K562 (cell line): ENCODE measurements around the gene CRABP2. TPM values are rescaled to one million over a fixed set of nuclear protein-coding genes. Genes with fewer than 3 reads are reported as not detected.

Source experiments
- ATAC-seq: fragments of 200-7000 bp; cut with Tn5 transposase; 3 replicates; pipeline ENCODE4 v1.9.1; 2020; ENCODE audit warnings: moderate library complexity
- BruUV-seq: library from RNA; stranded (reverse); fragments of 400-500 nt; replicated peaks from 2 replicates; lab custom pipeline; 2021; lab: Mats Ljungman, UMichigan
- CTCF ChIA-PET: fragments of 300-600 bp; formaldehyde crosslinking; extraction: SDS; loops from one replicate; lab custom pipeline; 2021; ENCODE audit warnings: low intra/inter-chr PET ratio; lab: Yijun Ruan, JAX
- POLR2A ChIA-PET: fragments of 300-600, 350-650 bp; sonication (Branson Sonifier 250); formaldehyde crosslinking; extraction: SDS; loops from one replicate; lab custom pipeline; 2021; ENCODE audit warnings: antibody characterized with exemption, inconsistent platforms; lab: Yijun Ruan, JAX
- DNase-seq, 4 experiments: peaks; one replicate each; pipeline versions ENCODE4 v3.0.0 to v3.0.0-alpha.2; 2011 to 2018; ENCODE audit warnings: low spot score in 3 of 4, mixed read lengths in 3 of 4; ENCODE audit errors: extremely low read depth in 1 of 4
- FAIRE-seq: peaks from 2 replicates; lab custom pipeline; 2011; peaks lifted over from hg19 to GRCh38; lab: Jason Lieb, UNC
- H2AFZ ChIP-seq: 2 replicates; pipeline ENCODE4 v1.6.0; 2011; ENCODE audit warnings: low read depth, low read length, control low read depth, inconsistent platforms
- H3K27ac ChIP-seq: fragments of 200-600 bp; 3 replicates; pipeline ENCODE4 v1.8.0; 2011; ENCODE audit warnings: low read depth, mild to moderate bottlenecking, control low read depth, inconsistent platforms, low read length, moderate library complexity, mixed read lengths; ENCODE audit errors: extremely low read depth
- H3K27me3 ChIP-seq, 2 experiments: fragments of 300-600 bp in 1 of 2; 2 replicates in 1 of 2; 3 replicates in 1 of 2; pipeline versions ENCODE4 v1.6.0 to v1.8.0; 2011; ENCODE audit warnings: inconsistent platforms in 2 of 2, low read length in 2 of 2, mild to moderate bottlenecking in 1 of 2, mixed read lengths in 1 of 2, moderate library complexity in 1 of 2; ENCODE audit not compliant: control insufficient read depth in 2 of 2, insufficient read depth in 2 of 2
- H3K36me3 ChIP-seq: fragments of 300-600 bp; 3 replicates; pipeline ENCODE4 v1.8.0; 2011; ENCODE audit warnings: mild to moderate bottlenecking, low read length, inconsistent platforms; ENCODE audit not compliant: control insufficient read depth, insufficient read depth
- H3K4me1 ChIP-seq, 2 experiments: fragments of 200-600 bp in 1 of 2; replicated peaks in 1 of 2; 2 replicates in 1 of 2; 3 replicates in 1 of 2; pipeline versions ENCODE4 v1.5.1 to v1.8.0; 2011; ENCODE audit warnings: inconsistent platforms in 2 of 2, low read length in 2 of 2, mild to moderate bottlenecking in 1 of 2, mixed read lengths in 1 of 2, moderate library complexity in 1 of 2; ENCODE audit not compliant: control insufficient read depth in 2 of 2, insufficient read depth in 2 of 2
- H3K4me2 ChIP-seq: 2 replicates; pipeline ENCODE4 v1.6.1; 2011; ENCODE audit warnings: low read length, control low read depth, inconsistent platforms, mixed read lengths; ENCODE audit not compliant: insufficient read depth
- H3K4me3 ChIP-seq: fragments of 200-600 bp; sonication (generic), shearing (Covaris generic); 2 replicates; pipeline ENCODE4 v1.5.1; 2016; ENCODE audit warnings: control low read depth, inconsistent platforms
- H3K79me2 ChIP-seq: fragments of 200-600 bp; 3 replicates; pipeline ENCODE4 v1.8.0; 2011; ENCODE audit warnings: low read length, inconsistent platforms; ENCODE audit not compliant: control insufficient read depth, insufficient read depth
- H3K9ac ChIP-seq, 2 experiments: 2 replicates each; pipeline versions ENCODE4 v1.6.0 to v1.6.1; 2011; ENCODE audit warnings: low read depth in 2 of 2, low read length in 2 of 2, control low read depth in 1 of 2, inconsistent platforms in 1 of 2, mild to moderate bottlenecking in 1 of 2, mixed read lengths in 1 of 2; ENCODE audit not compliant: insufficient read depth in 1 of 2
- H3K9me1 ChIP-seq: one replicate; pipeline ENCODE4 v1.6.0; 2011; ENCODE audit warnings: inconsistent platforms, mild to moderate bottlenecking, low read length, moderate library complexity; ENCODE audit not compliant: control insufficient read depth, insufficient read depth
- H3K9me3 ChIP-seq: replicated peaks from 2 replicates; pipeline ENCODE4 v1.5.1; 2011; ENCODE audit warnings: low read depth, low read length, inconsistent platforms; ENCODE audit not compliant: control insufficient read depth, insufficient read depth
- H4K20me1 ChIP-seq: replicated peaks from 2 replicates; pipeline ENCODE4 v1.6.1; 2011; ENCODE audit warnings: low read length, inconsistent platforms, mixed read lengths; ENCODE audit not compliant: control insufficient read depth, insufficient read depth
- KLF1 ChIP-seq: fragments of 450-650 bp; IDR thresholded peaks from 2 replicates; pipeline ENCODE4 v1.6.1; 2016; ENCODE audit warnings: missing genetic modification characterization, missing compliant biosample characterization
- NUFIP1 ChIP-seq: fragments of 450-650 bp; IDR thresholded peaks from 2 replicates; pipeline ENCODE4 v1.6.1; 2018; ENCODE audit not compliant: partially characterized antibody
- PHF20 ChIP-seq: fragments of 450-650 bp; IDR thresholded peaks from 2 replicates; pipeline ENCODE4 v1.6.1; 2018; ENCODE audit not compliant: partially characterized antibody
- TBL1XR1 ChIP-seq, 2 experiments: IDR thresholded peaks; 2 replicates each; pipeline ENCODE4 v1.6.1; 2012; ENCODE audit warnings: improper control_type of control experiment in 2 of 2, low read length in 2 of 2, mild to moderate bottlenecking in 1 of 2
- ZEB2 ChIP-seq: fragments of 450-650 bp; IDR thresholded peaks from 2 replicates; pipeline ENCODE4 v1.6.1; 2016
- ZNF384 ChIP-seq: IDR thresholded peaks from 2 replicates; pipeline ENCODE4 v1.6.1; 2012; ENCODE audit warnings: low read depth, low read length, improper control_type of control experiment
- WGBS: fragments of 100-300 bp; shearing (Covaris generic); methylation state at CpG from one replicate; pipeline ENCODE4 v1.1.6; 2016; ENCODE audit warnings: low coverage, mixed read lengths; ENCODE audit not compliant: insufficient coverage; ENCODE audit errors: missing lambda C conversion rate; 5-methylcytosine and 5-hydroxymethylcytosine counted together
- in situ Hi-C: fragments of 300-500 bp; cut with MboI; formaldehyde crosslinking; loops from 4 replicates; pipeline ENCODE4 v1.15.0; 2018; ENCODE audit warnings: inconsistent platforms, mixed read lengths
- intact Hi-C: fragments of 100-400 bp; cut with micrococcal nuclease; formaldehyde crosslinking; loops from 2 replicates; pipeline ENCODE4 v1.14.2; 2022
- polyA plus RNA-seq, 8 experiments: library from polyadenylated mRNA; depleted of rRNA in 4 of 8; stranded (reverse) in 5 of 8; unstranded in 3 of 8; fragments of >200 nt; fragmentation: Nextera tagmentation in 2 of 8; fragmentation: Illumina TruSeq in 1 of 8; extraction: Ambion mirVana in 2 of 8; extraction: Trizol in 1 of 8; gene quantifications; 2 replicates each; pipeline versions ENCODE4 v1.2.1 to v1.2.3, GENCODE V29; 2011 to 2014; ENCODE audit warnings: inconsistent platforms in 1 of 8, missing spikeins in 1 of 8
- total RNA-seq, 7 experiments: library from RNA; depleted of rRNA in 6 of 7; stranded (reverse); fragments of >200 nt in 6 of 7; fragmentation: Illumina TruSeq in 2 of 7; extraction: Trizol in 2 of 7; gene quantifications; 2 replicates each; pipeline versions ENCODE4 v1.2.1 to v1.2.3, GENCODE V29; 2011 to 2021; ENCODE audit warnings: low replicate concordance in 1 of 7
- TF ChIP-seq, protein P1 (sequence below): fragments of 250-450 bp; sonication (Bioruptor Pico); IDR thresholded peaks from 2 replicates; pipeline ENCODE4 v1.9.0; 2021; ENCODE audit warnings: mild to moderate bottlenecking, inconsistent platforms

CRABP2 gene
- total and polyA plus RNA-seq, 9 of the 15 experiments (the other 6 are each of a cell fraction or from before 2014, with no cell fraction given), result 0.30 to 2.5 (median 0.82) TPM

GRCh38 chr1:156745881-156746280, 40.5 kb upstream of the CRABP2 start:
- TF ChIP-seq ZNF384 (no peak), NUFIP1 (no peak), ZEB2 (no peak), PHF20 (no peak), TBL1XR1 (IDR thresholded peaks at IDR 0.05; ENCODE audit: low read length in 2 of 2) (no peak), KLF1 (tag) (no peak)
- TF ChIP-seq, protein P1, sequence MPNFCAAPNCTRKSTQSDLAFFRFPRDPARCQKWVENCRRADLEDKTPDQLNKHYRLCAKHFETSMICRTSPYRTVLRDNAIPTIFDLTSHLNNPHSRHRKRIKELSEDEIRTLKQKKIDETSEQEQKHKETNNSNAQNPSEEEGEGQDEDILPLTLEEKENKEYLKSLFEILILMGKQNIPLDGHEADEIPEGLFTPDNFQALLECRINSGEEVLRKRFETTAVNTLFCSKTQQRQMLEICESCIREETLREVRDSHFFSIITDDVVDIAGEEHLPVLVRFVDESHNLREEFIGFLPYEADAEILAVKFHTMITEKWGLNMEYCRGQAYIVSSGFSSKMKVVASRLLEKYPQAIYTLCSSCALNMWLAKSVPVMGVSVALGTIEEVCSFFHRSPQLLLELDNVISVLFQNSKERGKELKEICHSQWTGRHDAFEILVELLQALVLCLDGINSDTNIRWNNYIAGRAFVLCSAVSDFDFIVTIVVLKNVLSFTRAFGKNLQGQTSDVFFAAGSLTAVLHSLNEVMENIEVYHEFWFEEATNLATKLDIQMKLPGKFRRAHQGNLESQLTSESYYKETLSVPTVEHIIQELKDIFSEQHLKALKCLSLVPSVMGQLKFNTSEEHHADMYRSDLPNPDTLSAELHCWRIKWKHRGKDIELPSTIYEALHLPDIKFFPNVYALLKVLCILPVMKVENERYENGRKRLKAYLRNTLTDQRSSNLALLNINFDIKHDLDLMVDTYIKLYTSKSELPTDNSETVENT (CRISPR knock-in tag), result no peak
- H3K27me3 ChIP-seq, result no peaks in the 10 kb centered on the region
- peak overlapping the region; percentile 48; the same call in 1 of the 2 replicates for H3K4me3 ChIP-seq
- H2AFZ ChIP-seq, result no peak overlapping the region
- H3K9me3 ChIP-seq, result no peaks in the 10 kb centered on the region
- H3K4me1 ChIP-seq, result peaks cover 46 to 50% of the 10 kb centered on the region in 2 experiments
- FAIRE-seq (no peak), DNase-seq (no peak), ATAC-seq (no peak)
- ChIA-PET POLR2A (interaction anchor here (0.7 kb wide), 1 partner anchor 17 kb away, joined by 3 read pairs; no protein-coding TSS in a partner anchor), CTCF (no interaction called here)
- intact Hi-C loops (no loop called here), in situ Hi-C loops (loop anchor here (25.0 kb wide), 1 partner anchor 1434 kb away; the partner anchor contains the start of genes FDPS, PKLR and RUSC1)
- no TSS peak for BruUV-seq
- H3K36me3 ChIP-seq, result peaks cover 78% of the 10 kb centered on the region
- peak overlapping the region; percentile 83; the same call in 1 of the 2 replicates for H3K4me2 ChIP-seq
- H3K79me2 ChIP-seq, result peaks cover 70% of the 10 kb centered on the region
- peak overlapping the region; percentile 97 for H3K27ac ChIP-seq
- WGBS, result 77% methylated on average over 3 of the region's 3 CpGs
- H4K20me1 ChIP-seq, result peaks cover 26% of the 10 kb centered on the region
- peak overlapping the region; percentile 59 to 91; a peak in 3 of 4 replicates for H3K9ac ChIP-seq
- H3K9me1 ChIP-seq, result no peaks in the 10 kb centered on the region
